Measurements from ENCODE around the gene PPIE.
A peak's percentile ranks its signal among the peaks of the same experiment; 100 is the strongest.
"Not testable (repeated sequence)": the region's sequence is repeated elsewhere in the genome, so short reads cannot be mapped to it uniquely, and the experiment has no call there.

The PPIE gene

GRCh38 chr1:39777896-39778295 is 39.2 kb downstream of the PPIE start:
- DNase-seq (ENCODE audit: low read depth): not testable (repeated sequence)

GRCh38 chr1:39778463-39779099 is 39.9 kb downstream of the PPIE start:
- not testable (repeated sequence) for DNase-seq (ENCODE audit: low read depth)

- no peak for DNase-seq (ENCODE audit: low read depth)
Measured at GRCh38 chr1:39779137-39779536, 40.5 kb downstream of the PPIE start.

GRCh38 chr1:39779821-39780220 is 41.1 kb downstream of the PPIE start:
- DNase-seq (ENCODE audit: low read depth): no peak

- no peak for DNase-seq (ENCODE audit: low read depth)
Measured at GRCh38 chr1:39781349-39781715, 42.6 kb downstream of the PPIE start.

GRCh38 chr1:39782103-39782502 is 43.4 kb downstream of the PPIE start:
- DNase-seq (ENCODE audit: low read depth): no peak

- DNase-seq (ENCODE audit: low read depth): not testable (repeated sequence)
Measured at GRCh38 chr1:39782685-39783084, 44.0 kb downstream of the PPIE start.

- not testable (repeated sequence) for DNase-seq (ENCODE audit: low read depth)
Measured at GRCh38 chr1:39786303-39787107, 47.8 kb downstream of the PPIE start.

GRCh38 chr1:39787108-39787375 is 48.4 kb downstream of the PPIE start:
- DNase-seq (ENCODE audit: low read depth): not testable (repeated sequence)

- no peak for DNase-seq (ENCODE audit: low read depth)
Measured at GRCh38 chr1:39787468-39787867, 48.8 kb downstream of the PPIE start.

- DNase-seq (ENCODE audit: low read depth): not testable (repeated sequence)
Measured at GRCh38 chr1:39787964-39788363, 49.3 kb downstream of the PPIE start.

GRCh38 chr1:39788426-39788757 is 49.7 kb downstream of the PPIE start:
- no peak for DNase-seq (ENCODE audit: low read depth)

GRCh38 chr1:39788758-39789570 is 50.3 kb downstream of the PPIE start, which contains the start of gene BMP8B:
BMP8B (minus strand) TSS chr1:39788865; CDS start chr1:39788485, 380 bp downstream.
- no peak for DNase-seq (ENCODE audit: low read depth)

- DNase-seq (ENCODE audit: low read depth): no peak
Measured at GRCh38 chr1:39789571-39790110, 51.0 kb downstream of the PPIE start.

GRCh38 chr1:39791838-39792237 is 53.2 kb downstream of the PPIE start:
- DNase-seq (ENCODE audit: low read depth): no peak

GRCh38 chr1:39795651-39796050 is 57.0 kb downstream of the PPIE start:
- no peak for DNase-seq (ENCODE audit: low read depth)

GRCh38 chr1:39798859-39799769 is 60.4 kb downstream of the PPIE start:
- DNase-seq (ENCODE audit: low read depth): peak; percentile 75

- peak; percentile 77 for DNase-seq (ENCODE audit: low read depth)
Measured at GRCh38 chr1:39799770-39800470, 61.2 kb downstream of the PPIE start.

- no peak for DNase-seq (ENCODE audit: low read depth)
Measured at GRCh38 chr1:39800471-39800835, 61.8 kb downstream of the PPIE start.

GRCh38 chr1:39802496-39803260 is 64.0 kb downstream of the PPIE start:
- DNase-seq (ENCODE audit: low read depth): no peak
